ENCODE data around the gene NCKAP5L.

NCKAP5L gene

DNA sequence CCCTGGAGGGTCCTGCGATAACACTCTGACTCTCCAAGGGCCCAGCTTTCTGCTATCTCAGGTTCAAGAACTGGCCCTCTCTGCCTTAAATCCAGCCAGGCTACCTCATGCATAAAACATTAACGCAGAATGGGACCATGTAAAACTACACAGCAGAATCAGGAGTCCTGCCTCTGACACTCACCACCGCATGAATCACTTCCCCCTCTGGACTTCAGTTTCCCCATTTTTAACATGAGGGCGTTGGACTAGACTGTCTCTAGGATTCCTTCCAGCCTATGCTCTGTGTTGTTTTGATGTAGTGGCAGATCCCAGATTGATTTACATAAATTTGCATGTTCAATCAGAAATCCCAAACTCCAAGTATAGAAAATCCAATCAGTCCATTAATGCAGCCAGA is 3.3 kb downstream of the NCKAP5L start:
- Histone ChIP-seq H3K27me3 (ENCODE audit: control insufficient read depth in 1 of 2, insufficient read depth in 2 of 2, low read length in 2 of 2) (no peaks in the 10 kb centered on the region), H3K36me3 (ENCODE audit: control insufficient read depth in 1 of 2, insufficient read depth in 2 of 2, low read length in 2 of 2) (no peaks in the 10 kb centered on the region), H3K4me3 (ENCODE audit: low read depth in 1 of 2, low read length in 2 of 2) (no peak overlapping the region), H3K9ac (ENCODE audit: low read depth in 1 of 2, low read length in 2 of 2) (no peak overlapping the region), H3K27ac (ENCODE audit: low read depth, low read length) (no peak overlapping the region), H3K9me3 (ENCODE audit: control insufficient read depth in 1 of 2, low read length in 2 of 2) (no peaks in the 10 kb centered on the region), H3K4me1 (ENCODE audit: control insufficient read depth in 1 of 2, insufficient read depth in 2 of 2, low read length in 2 of 2) (peaks cover 26 to 45% of the 10 kb centered on the region in 2 donors)

DNA sequence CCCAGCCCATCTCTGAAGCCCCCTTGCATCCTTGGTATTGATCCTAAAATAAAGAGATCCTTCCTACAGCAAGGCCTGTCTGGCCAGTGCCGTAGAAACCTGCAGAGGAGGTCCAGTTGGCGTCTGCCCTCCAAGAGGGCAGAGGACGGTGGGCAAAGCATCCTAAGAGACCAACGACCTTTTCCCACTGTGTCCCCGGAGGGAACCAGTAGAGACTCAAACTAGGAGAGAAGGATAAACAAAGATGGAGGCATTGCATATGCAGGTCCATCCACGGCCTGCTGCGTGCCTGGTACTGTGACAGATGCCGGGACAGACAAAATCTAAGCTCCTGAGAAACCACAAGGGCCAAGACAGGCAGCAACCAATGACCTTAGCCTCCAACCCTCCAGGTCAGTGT is 3.8 kb downstream of the NCKAP5L start:
- Histone ChIP-seq H3K9me3 (ENCODE audit: control insufficient read depth in 1 of 2, low read length in 2 of 2) (no peaks in the 10 kb centered on the region), H3K27ac (ENCODE audit: low read depth, low read length) (no peak overlapping the region), H3K36me3 (ENCODE audit: control insufficient read depth in 1 of 2, insufficient read depth in 2 of 2, low read length in 2 of 2) (no peaks in the 10 kb centered on the region), H3K4me3 (ENCODE audit: low read depth in 1 of 2, low read length in 2 of 2) (no peak overlapping the region), H3K9ac (ENCODE audit: low read depth in 1 of 2, low read length in 2 of 2) (no peak overlapping the region), H3K27me3 (ENCODE audit: control insufficient read depth in 1 of 2, insufficient read depth in 2 of 2, low read length in 2 of 2) (no peaks in the 10 kb centered on the region), H3K4me1 (ENCODE audit: control insufficient read depth in 1 of 2, insufficient read depth in 2 of 2, low read length in 2 of 2) (peaks cover 26 to 45% of the 10 kb centered on the region in 2 donors)

DNA sequence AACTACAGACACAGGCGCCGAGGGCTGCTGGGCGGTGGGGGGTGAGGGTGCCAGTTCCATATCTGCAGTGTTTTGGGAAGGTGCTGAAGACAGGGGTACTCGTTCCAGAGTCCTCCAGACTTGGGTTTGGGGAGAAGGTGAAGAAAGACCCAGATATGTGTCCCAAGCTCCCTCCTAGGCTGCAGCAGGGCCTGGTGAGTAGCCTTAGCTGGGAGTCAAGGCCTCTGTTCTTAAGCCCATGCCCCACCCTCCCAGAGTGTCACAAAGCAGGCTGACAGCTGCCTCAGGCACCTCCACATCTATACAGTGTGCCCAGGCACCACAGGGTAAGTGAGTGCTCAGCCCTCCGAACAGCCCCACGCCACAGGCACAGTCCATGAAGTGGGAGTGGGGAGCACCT is 4.3 kb downstream of the NCKAP5L start:
- peaks cover 23 to 42% of the 10 kb centered on the region in 2 donors for H3K4me1 ChIP-seq (ENCODE audit: control insufficient read depth in 1 of 2, insufficient read depth in 2 of 2, low read length in 2 of 2)
- H3K27me3 ChIP-seq (ENCODE audit: control insufficient read depth in 1 of 2, insufficient read depth in 2 of 2, low read length in 2 of 2), result no peaks in the 10 kb centered on the region
- no peak overlapping the region for H3K9ac ChIP-seq (ENCODE audit: low read depth in 1 of 2, low read length in 2 of 2)
- H3K36me3 ChIP-seq (ENCODE audit: control insufficient read depth in 1 of 2, insufficient read depth in 2 of 2, low read length in 2 of 2), result no peaks in the 10 kb centered on the region
- no peak overlapping the region for H3K27ac ChIP-seq (ENCODE audit: low read depth, low read length)
- H3K4me3 ChIP-seq (ENCODE audit: low read depth in 1 of 2, low read length in 2 of 2), result no peak overlapping the region
- H3K9me3 ChIP-seq (ENCODE audit: control insufficient read depth in 1 of 2, low read length in 2 of 2), result no peaks in the 10 kb centered on the region

DNA sequence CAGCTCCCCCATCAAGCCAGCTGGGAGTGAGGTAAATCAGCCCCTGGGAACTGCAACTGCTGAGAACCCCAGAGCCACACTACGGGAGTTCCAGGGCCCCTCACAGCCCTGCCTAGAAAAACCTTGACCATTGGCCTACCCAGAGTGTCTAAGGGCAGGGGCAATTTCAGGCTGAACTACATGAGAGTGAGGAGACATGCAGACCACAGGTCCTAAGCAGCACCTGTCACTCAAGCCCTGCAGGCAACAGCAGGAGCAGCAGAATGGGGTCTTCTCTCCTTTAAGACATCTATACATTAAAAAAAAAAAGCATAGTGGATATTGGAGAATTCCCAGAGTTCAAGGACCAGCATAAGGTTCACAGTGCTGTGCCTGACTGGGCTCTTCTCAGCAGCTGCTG is 4.9 kb downstream of the NCKAP5L start:
- H3K9me3 ChIP-seq (ENCODE audit: control insufficient read depth in 1 of 2, low read length in 2 of 2), result no peaks in the 10 kb centered on the region
- H3K4me1 ChIP-seq (ENCODE audit: control insufficient read depth in 1 of 2, insufficient read depth in 2 of 2, low read length in 2 of 2), result peaks cover 19 to 38% of the 10 kb centered on the region in 2 donors
- H3K4me3 ChIP-seq (ENCODE audit: low read depth in 1 of 2, low read length in 2 of 2), result no peak overlapping the region
- H3K27me3 ChIP-seq (ENCODE audit: control insufficient read depth in 1 of 2, insufficient read depth in 2 of 2, low read length in 2 of 2), result no peaks in the 10 kb centered on the region
- no peaks in the 10 kb centered on the region for H3K36me3 ChIP-seq (ENCODE audit: control insufficient read depth in 1 of 2, insufficient read depth in 2 of 2, low read length in 2 of 2)
- no peak overlapping the region for H3K9ac ChIP-seq (ENCODE audit: low read depth in 1 of 2, low read length in 2 of 2)
- H3K27ac ChIP-seq (ENCODE audit: low read depth, low read length), result no peak overlapping the region

- Histone ChIP-seq H3K27me3 (ENCODE audit: control insufficient read depth in 1 of 2, insufficient read depth in 2 of 2, low read length in 2 of 2) (no peaks in the 10 kb centered on the region), H3K9ac (ENCODE audit: low read depth in 1 of 2, low read length in 2 of 2) (no peak overlapping the region), H3K4me3 (ENCODE audit: low read depth in 1 of 2, low read length in 2 of 2) (no peak overlapping the region), H3K36me3 (ENCODE audit: control insufficient read depth in 1 of 2, insufficient read depth in 2 of 2, low read length in 2 of 2) (no peaks in the 10 kb centered on the region), H3K4me1 (ENCODE audit: control insufficient read depth in 1 of 2, insufficient read depth in 2 of 2, low read length in 2 of 2) (peaks cover 15 to 30% of the 10 kb centered on the region in 2 donors), H3K9me3 (ENCODE audit: control insufficient read depth in 1 of 2, low read length in 2 of 2) (no peaks in the 10 kb centered on the region), H3K27ac (ENCODE audit: low read depth, low read length) (no peak overlapping the region)
Observed at GRCh38 chr12:49821373-49822287, 6.6 kb downstream of the NCKAP5L start.

GRCh38 chr12:49819786-49820185 is 8.4 kb downstream of the NCKAP5L start:
- H3K27ac ChIP-seq (ENCODE audit: low read depth, low read length), result no peak overlapping the region

DNA sequence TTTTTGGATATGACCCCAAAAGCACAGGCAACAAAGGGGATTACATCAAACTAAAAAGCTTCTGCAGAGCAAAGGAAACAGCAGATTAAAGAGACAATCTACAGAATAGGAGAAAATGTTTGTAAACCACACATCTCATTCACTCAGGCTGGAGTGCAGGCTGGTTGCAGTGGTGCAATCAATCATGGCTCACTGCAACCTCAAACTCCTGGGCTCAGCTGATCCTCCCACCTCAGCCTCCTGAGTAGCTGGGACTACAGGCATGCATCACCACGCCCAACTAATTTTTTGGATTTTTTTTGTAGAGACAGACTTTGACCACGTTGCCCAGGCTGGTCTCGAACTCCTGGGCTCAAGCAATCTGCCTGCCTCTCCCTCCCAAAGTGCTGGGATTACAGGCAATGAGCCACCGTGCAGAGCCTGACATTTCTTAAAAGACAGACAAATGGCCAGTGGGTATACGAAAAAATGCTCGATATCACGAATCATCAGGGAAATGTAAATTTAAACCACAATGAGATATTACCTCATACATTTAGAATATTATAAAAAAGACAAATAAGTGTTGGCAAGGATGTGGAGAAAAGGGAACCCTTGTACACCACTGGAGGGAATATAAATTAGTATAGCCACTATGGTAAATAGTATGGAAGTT is 9.8 kb downstream of the NCKAP5L start:
- no peaks in the 10 kb centered on the region for H3K9me3 ChIP-seq (ENCODE audit: control insufficient read depth in 1 of 2, low read length in 2 of 2)
- no peaks in the 10 kb centered on the region for H3K36me3 ChIP-seq (ENCODE audit: control insufficient read depth in 1 of 2, insufficient read depth in 2 of 2, low read length in 2 of 2)
- H3K27me3 ChIP-seq (ENCODE audit: control insufficient read depth in 1 of 2, insufficient read depth in 2 of 2, low read length in 2 of 2), result no peaks in the 10 kb centered on the region
- H3K9ac ChIP-seq (ENCODE audit: low read depth in 1 of 2, low read length in 2 of 2), result no peak overlapping the region
- H3K4me1 ChIP-seq (ENCODE audit: control insufficient read depth in 1 of 2, insufficient read depth in 2 of 2, low read length in 2 of 2), result peaks cover 0 to 5% of the 10 kb centered on the region in 2 donors
- no peak overlapping the region for H3K27ac ChIP-seq (ENCODE audit: low read depth, low read length)
- no peak overlapping the region for H3K4me3 ChIP-seq (ENCODE audit: low read depth in 1 of 2, low read length in 2 of 2)

More at GRCh38 chr12:49819786-49820185, 8.4 kb downstream of the NCKAP5L start:
- Histone ChIP-seq H3K36me3 (ENCODE audit: control insufficient read depth in 1 of 2, insufficient read depth in 2 of 2, low read length in 2 of 2) (no peaks in the 10 kb centered on the region), H3K4me3 (ENCODE audit: low read depth in 1 of 2, low read length in 2 of 2) (no peak overlapping the region), H3K4me1 (ENCODE audit: control insufficient read depth in 1 of 2, insufficient read depth in 2 of 2, low read length in 2 of 2) (peaks cover 4 to 19% of the 10 kb centered on the region in 2 donors), H3K27me3 (ENCODE audit: control insufficient read depth in 1 of 2, insufficient read depth in 2 of 2, low read length in 2 of 2) (no peaks in the 10 kb centered on the region), H3K9ac (ENCODE audit: low read depth in 1 of 2, low read length in 2 of 2) (no peak overlapping the region), H3K9me3 (ENCODE audit: control insufficient read depth in 1 of 2, low read length in 2 of 2) (no peaks in the 10 kb centered on the region)

GRCh38 chr12:49813131-49813530 is 15.1 kb downstream of the NCKAP5L start:
- H3K27ac ChIP-seq (ENCODE audit: low read depth, low read length), result no peak overlapping the region
- H3K9me3 ChIP-seq (ENCODE audit: control insufficient read depth in 1 of 2, low read length in 2 of 2), result no peaks in the 10 kb centered on the region
- no peaks in the 10 kb centered on the region for H3K36me3 ChIP-seq (ENCODE audit: control insufficient read depth in 1 of 2, insufficient read depth in 2 of 2, low read length in 2 of 2)
- no peak overlapping the region for H3K4me3 ChIP-seq (ENCODE audit: low read depth in 1 of 2, low read length in 2 of 2)
- H3K9ac ChIP-seq (ENCODE audit: low read depth in 1 of 2, low read length in 2 of 2), result no peak overlapping the region
- H3K4me1 ChIP-seq (ENCODE audit: control insufficient read depth in 1 of 2, insufficient read depth in 2 of 2, low read length in 2 of 2), result peaks cover 0 to 3% of the 10 kb centered on the region in 2 donors
- H3K27me3 ChIP-seq (ENCODE audit: control insufficient read depth in 1 of 2, insufficient read depth in 2 of 2, low read length in 2 of 2), result no peaks in the 10 kb centered on the region

DNA sequence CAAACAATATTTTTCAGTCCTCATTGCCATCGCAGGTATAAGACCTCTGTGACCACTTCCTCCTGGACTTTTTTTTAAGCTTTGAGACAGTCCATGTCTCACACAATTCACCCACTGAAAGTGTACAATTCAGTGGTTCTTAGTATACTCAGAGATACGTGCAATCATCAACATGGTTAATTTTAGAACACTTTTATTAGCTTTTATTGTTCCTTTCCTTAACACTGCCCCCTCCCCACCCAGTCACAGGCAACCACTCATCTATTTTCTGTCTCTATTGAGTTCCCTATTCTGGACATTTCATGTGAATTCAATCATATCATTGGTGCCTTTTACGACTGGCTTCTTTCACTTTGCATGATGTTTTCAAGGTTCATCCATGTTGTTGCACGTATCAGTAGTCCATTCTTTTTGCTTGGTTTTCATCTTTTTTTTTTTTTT is 16.2 kb downstream of the NCKAP5L start:
- Histone ChIP-seq H3K27ac (ENCODE audit: low read depth, low read length) (no peak overlapping the region), H3K4me1 (ENCODE audit: control insufficient read depth in 1 of 2, insufficient read depth in 2 of 2, low read length in 2 of 2) (peaks cover 0 to 3% of the 10 kb centered on the region in 2 donors), H3K4me3 (ENCODE audit: low read depth in 1 of 2, low read length in 2 of 2) (no peak overlapping the region), H3K9ac (ENCODE audit: low read depth in 1 of 2, low read length in 2 of 2) (no peak overlapping the region), H3K36me3 (ENCODE audit: control insufficient read depth in 1 of 2, insufficient read depth in 2 of 2, low read length in 2 of 2) (no peaks in the 10 kb centered on the region), H3K9me3 (ENCODE audit: control insufficient read depth in 1 of 2, low read length in 2 of 2) (no peaks in the 10 kb centered on the region), H3K27me3 (ENCODE audit: control insufficient read depth in 1 of 2, insufficient read depth in 2 of 2, low read length in 2 of 2) (no peaks in the 10 kb centered on the region)

GRCh38 chr12:49811136-49811535 is 17.1 kb downstream of the NCKAP5L start:
- Histone ChIP-seq H3K4me1 (ENCODE audit: control insufficient read depth in 1 of 2, insufficient read depth in 2 of 2, low read length in 2 of 2) (peaks cover 0 to 3% of the 10 kb centered on the region in 2 donors), H3K9ac (ENCODE audit: low read depth in 1 of 2, low read length in 2 of 2) (no peak overlapping the region), H3K36me3 (ENCODE audit: control insufficient read depth in 1 of 2, insufficient read depth in 2 of 2, low read length in 2 of 2) (no peaks in the 10 kb centered on the region), H3K9me3 (ENCODE audit: control insufficient read depth in 1 of 2, low read length in 2 of 2) (no peaks in the 10 kb centered on the region), H3K4me3 (ENCODE audit: low read depth in 1 of 2, low read length in 2 of 2) (no peak overlapping the region), H3K27ac (ENCODE audit: low read depth, low read length) (no peak overlapping the region), H3K27me3 (ENCODE audit: control insufficient read depth in 1 of 2, insufficient read depth in 2 of 2, low read length in 2 of 2) (no peaks in the 10 kb centered on the region)

All from duodenal mucosa (tissue), 2 donors.